Activated T-cell treated with anti-CD3 and anti-CD28 coated beads for 4 hours (primary cell): Measurements from ENCODE around the gene ARVCF.
"Not testable (repeated sequence)": the region's sequence is repeated elsewhere in the genome, so short reads cannot be mapped to it uniquely, and the experiment has no call there.

Source experiments
- DNase-seq: peaks from one replicate; pipeline ENCODE4 v3.0.0-alpha.2; 2020

The ARVCF gene

GRCh38 chr22:19931514-19931913 lies 85.1 kb downstream of the ARVCF start:
- DNase-seq, result no peak

- DNase-seq, result no peak
These were observed 85.8 kb downstream of the ARVCF start for GRCh38 chr22:19930551-19931486.

GRCh38 chr22:19929586-19930550 lies 86.8 kb downstream of the ARVCF start:
- no peak for DNase-seq

GRCh38 chr22:19928207-19928606 lies 88.4 kb downstream of the ARVCF start:
- DNase-seq, result no peak

- DNase-seq, result no peak
These were observed 88.9 kb downstream of the ARVCF start for GRCh38 chr22:19927696-19928095.

- not testable (repeated sequence) for DNase-seq
These were observed 90.6 kb downstream of the ARVCF start for GRCh38 chr22:19926028-19926427.

- no peak for DNase-seq
These were observed 92.6 kb downstream of the ARVCF start for GRCh38 chr22:19923914-19924513.

- DNase-seq, result no peak
These were observed 95.0 kb downstream of the ARVCF start for GRCh38 chr22:19921544-19922081.
